Endothelial cell (in vitro differentiated cells): ENCODE measurements around the gene WIF1. TPM values are rescaled to one million over a fixed set of nuclear protein-coding genes. Genes with fewer than 3 reads are reported as not detected.

Source experiments
- DNase-seq: peaks from one replicate; pipeline ENCODE4 v3.0.0; 2021; ENCODE audit warnings: low spot score
- H3K27ac Mint-ChIP-seq: one replicate; pipeline ENCODE4 v1.8.0; 2021; ENCODE audit warnings: mixed read lengths, inconsistent platforms; ENCODE audit not compliant: unreplicated experiment
- H3K27me3 Mint-ChIP-seq: one replicate; pipeline ENCODE4 v1.8.0; 2021; ENCODE audit warnings: mild to moderate bottlenecking, moderate library complexity, mixed read lengths, inconsistent platforms; ENCODE audit not compliant: unreplicated experiment
- H3K36me3 Mint-ChIP-seq: one replicate; pipeline ENCODE4 v1.8.0; 2021; ENCODE audit warnings: mild to moderate bottlenecking, low read depth, mixed read lengths, inconsistent platforms; ENCODE audit not compliant: unreplicated experiment
- H3K4me1 Mint-ChIP-seq: one replicate; pipeline ENCODE4 v1.8.0; 2021; ENCODE audit warnings: mild to moderate bottlenecking, mixed read lengths, inconsistent platforms; ENCODE audit not compliant: unreplicated experiment
- H3K4me3 Mint-ChIP-seq: one replicate; pipeline ENCODE4 v1.8.0; 2021; ENCODE audit warnings: mild to moderate bottlenecking, mixed read lengths, inconsistent platforms; ENCODE audit not compliant: unreplicated experiment
- H3K9me3 Mint-ChIP-seq: one replicate; pipeline ENCODE4 v1.8.0; 2021; ENCODE audit warnings: mixed read lengths, inconsistent platforms; ENCODE audit not compliant: unreplicated experiment
- CTCF ChIP-seq: fragments of 200-600 bp; sonication (generic); IDR thresholded peaks from one replicate; pipeline ENCODE4 v1.5.0; 2021; ENCODE audit warnings: antibody characterized with exemption; ENCODE audit not compliant: unreplicated experiment
- total RNA-seq: library from RNA; stranded (reverse); fragmentation: NEBNext Ultra II Directional; extraction: Animal tissue kit (Norgen Biotek cat#: 25700); gene quantifications from one replicate; pipeline ENCODE4 v1.2.1, GENCODE V29; 2021; ENCODE audit not compliant: unreplicated experiment

Gene WIF1
- total RNA-seq, 1 donor from 2014 or later = not detected

GRCh38 chr12:65004270-65004669 lies 116.8 kb downstream of the WIF1 start:
- Mint-ChIP-seq H3K36me3 (no peaks in the 10 kb centered on the region), H3K4me1 (no peaks in the 10 kb centered on the region), H3K9me3 (no peaks in the 10 kb centered on the region), H3K4me3 (no peak overlapping the region), H3K27me3 (no peaks in the 10 kb centered on the region), H3K27ac (no peak overlapping the region)
- DNase-seq = no peak
- no peak for TF ChIP-seq CTCF

Other genes with a start within 250 kb of the WIF1 start
- 22.1 TPM for gene LEMD3, start 48.3 kb upstream of the WIF1 start, total RNA-seq
- 19.9 TPM for gene MSRB3, start 157.4 kb upstream of the WIF1 start, total RNA-seq